ENCODE data around the gene LRRIQ1.
A peak's percentile ranks its signal among the peaks of the same experiment; 100 is the strongest.

The LRRIQ1 gene

DNA sequence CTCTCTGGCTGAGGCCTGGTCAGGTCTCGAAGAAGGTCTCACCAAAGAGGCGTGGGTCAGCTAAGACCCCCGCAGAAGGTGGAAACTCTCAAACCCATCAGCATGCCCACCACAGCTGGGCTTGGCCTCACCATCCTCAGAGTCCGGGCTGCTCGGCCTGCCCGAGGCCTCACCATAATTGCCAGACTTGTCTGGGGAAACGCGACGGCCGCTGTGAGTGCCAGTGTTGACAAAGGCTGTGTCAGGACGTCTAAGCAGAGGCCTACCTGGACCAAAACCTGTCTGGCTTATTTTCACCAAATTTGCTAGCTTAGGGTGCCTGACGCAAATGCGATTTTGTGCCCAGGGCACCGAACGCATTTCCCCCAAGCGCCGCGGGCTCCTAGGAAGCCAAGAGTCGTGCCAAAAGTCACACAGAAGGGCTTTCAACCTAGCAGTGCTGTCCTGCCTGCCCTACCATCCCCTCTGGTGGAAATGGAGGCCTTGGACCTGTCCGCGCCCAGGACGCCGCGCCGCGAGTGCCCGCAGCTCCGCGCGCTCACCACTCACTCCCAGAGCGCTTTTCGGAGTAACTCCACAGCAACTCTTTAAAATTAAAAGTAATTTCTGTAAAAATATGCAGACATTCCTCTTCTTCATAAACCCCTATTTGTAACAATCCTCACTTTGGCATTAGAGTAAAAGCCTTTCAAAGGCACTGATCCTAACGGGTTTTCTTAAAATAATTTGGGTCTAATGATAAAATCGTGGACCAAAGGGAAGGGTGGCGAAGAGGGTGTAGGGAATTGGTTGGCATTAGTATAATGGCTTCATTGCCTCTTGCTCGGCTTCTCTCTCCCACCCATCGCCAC lies 242.7 kb downstream of the LRRIQ1 start:
- no peak for TF ChIP-seq CTCF (IDR thresholded peaks at IDR 0.05)
- Histone ChIP-seq H3K27me3 (peaks cover 0 to 26% of the 10 kb centered on the region in 2 donors), H3K9me3 (peaks cover 0 to 7% (median 0%) of the 10 kb centered on the region in 3 donors), H3K4me1 (peaks cover 0 to 19% (median 12%) of the 10 kb centered on the region in 4 donors), H3K4me3 (peak overlapping the region; percentile 51 to 65), H3K27ac (peak overlapping the region; percentile 31 to 58), H3K36me3 (no peaks in the 10 kb centered on the region)
- intact Hi-C loops (cut with DNase I; ENCODE audit: low total_unique reads) = no loop called here
- no peak for DNase-seq

- DNase-seq = no peak
- H3K27me3 ChIP-seq = peaks cover 0 to 26% of the 10 kb centered on the region in 2 donors
Measured at GRCh38 chr12:85279449-85280164, 243.5 kb downstream of the LRRIQ1 start.

GRCh38 chr12:85280165-85280983 lies 244.2 kb downstream of the LRRIQ1 start, which contains the start of gene ALX1:
TSS of gene ALX1 (plus strand) at chr12:85280220. CDS start at chr12:85280262, 42 bp downstream.
- intact Hi-C loops (cut with DNase I; ENCODE audit: low total_unique reads) = no loop called here
- DNase-seq = peak in 1 of 2 donors; percentile 70
- peaks cover 0 to 7% (median 0%) of the 10 kb centered on the region in 3 donors for H3K9me3 ChIP-seq
- H3K27ac ChIP-seq = peak within 1 kb of the TSS; percentile 31 to 58
- no peaks in the 10 kb centered on the region for H3K36me3 ChIP-seq
- no peak for TF ChIP-seq CTCF (IDR thresholded peaks at IDR 0.05)
- H3K4me1 ChIP-seq = peaks cover 0 to 19% (median 12%) of the 10 kb centered on the region in 4 donors
- H3K4me3 ChIP-seq = peak within 1 kb of the TSS; percentile 51 to 65
- H3K27me3 ChIP-seq = peaks cover 0 to 26% of the 10 kb centered on the region in 2 donors

More at GRCh38 chr12:85279449-85280164, 243.5 kb downstream of the LRRIQ1 start:
- peak overlapping the region; percentile 31 to 58 for H3K27ac ChIP-seq
- H3K4me3 ChIP-seq = peak overlapping the region; percentile 51 to 65
- intact Hi-C loops (cut with DNase I; ENCODE audit: low total_unique reads) = no loop called here
- H3K36me3 ChIP-seq = no peaks in the 10 kb centered on the region
- H3K4me1 ChIP-seq = peaks cover 0 to 19% (median 12%) of the 10 kb centered on the region in 4 donors
- TF ChIP-seq CTCF (IDR thresholded peaks at IDR 0.05) = no peak
- peaks cover 0 to 7% (median 0%) of the 10 kb centered on the region in 3 donors for H3K9me3 ChIP-seq

- no peak for TF ChIP-seq CTCF (IDR thresholded peaks at IDR 0.05)
- intact Hi-C loops (cut with DNase I; ENCODE audit: low total_unique reads) = no loop called here
- peaks cover 0 to 26% of the 10 kb centered on the region in 2 donors for H3K27me3 ChIP-seq
- peaks cover 0 to 19% (median 12%) of the 10 kb centered on the region in 4 donors for H3K4me1 ChIP-seq
- DNase-seq = no peak
- peak overlapping the region; percentile 31 to 58 for H3K27ac ChIP-seq
- no peaks in the 10 kb centered on the region for H3K36me3 ChIP-seq
- peak overlapping the region; percentile 51 to 65 for H3K4me3 ChIP-seq
- peaks cover 0 to 7% (median 0%) of the 10 kb centered on the region in 3 donors for H3K9me3 ChIP-seq
Measured at GRCh38 chr12:85280984-85281630, 245.0 kb downstream of the LRRIQ1 start.

All from tibial artery (tissue), 4 donors.